Caco-2 (cell line): Measurements from ENCODE around the gene ZNF433. TPM values are rescaled to one million over a fixed set of nuclear protein-coding genes. Genes with fewer than 3 reads are reported as not detected.

ENCODE experiments used
- BruUV-seq: library from RNA; stranded (reverse); fragments of 400-500 nt; replicated peaks from 2 replicates; lab custom pipeline; 2021; lab: Mats Ljungman, UMichigan
- CTCF ChIA-PET: fragments of 300-600 bp; sonication (Branson Sonifier 250); formaldehyde crosslinking; loops from one replicate; lab custom pipeline; 2022; ENCODE audit warnings: antibody characterized with exemption; lab: Charles Lee
- POLR2A ChIA-PET: fragments of 300-600 bp; sonication (Branson Sonifier 250); formaldehyde crosslinking; loops from one replicate; lab custom pipeline; 2022; ENCODE audit warnings: antibody characterized with exemption; lab: Charles Lee
- DNase-seq, 2 experiments: peaks; one replicate each; pipeline versions ENCODE4 v3.0.0 to v3.0.0-alpha.2; 2020 to 2022
- H3K27me3 ChIP-seq: replicated peaks from 2 replicates; pipeline ENCODE4 v1.6.0; 2011; ENCODE audit warnings: low read length; ENCODE audit not compliant: control insufficient read depth, insufficient read depth
- H3K36me3 ChIP-seq: 2 replicates; pipeline ENCODE4 v1.5.1; 2011; ENCODE audit warnings: low read length; ENCODE audit not compliant: control insufficient read depth, insufficient read depth
- H3K4me1 ChIP-seq: fragments of 250-450 bp; sonication (Bioruptor Pico); 2 replicates; pipeline ENCODE4 v1.5.1; 2020; ENCODE audit warnings: mild to moderate bottlenecking
- H3K4me3 ChIP-seq: 2 replicates; pipeline ENCODE4 v1.5.1; 2011; ENCODE audit warnings: low read depth, mild to moderate bottlenecking, control low read depth, low read length
- H3K9me3 ChIP-seq: fragments of 250-450 bp; sonication (Bioruptor Pico); 2 replicates; pipeline ENCODE4 v1.5.1; 2020; ENCODE audit warnings: mild to moderate bottlenecking, moderate library complexity
- H3K27ac Mint-ChIP-seq: one replicate; pipeline ENCODE4 v1.8.0; 2022; ENCODE audit warnings: mixed read lengths; ENCODE audit not compliant: unreplicated experiment
- H3K27me3 Mint-ChIP-seq: one replicate; pipeline ENCODE4 v1.8.0; 2022; ENCODE audit warnings: mixed read lengths; ENCODE audit not compliant: insufficient read depth, unreplicated experiment
- H3K36me3 Mint-ChIP-seq: one replicate; pipeline ENCODE4 v1.8.0; 2022; ENCODE audit warnings: mild to moderate bottlenecking, mixed read lengths; ENCODE audit not compliant: insufficient read depth, unreplicated experiment
- H3K4me1 Mint-ChIP-seq: one replicate; pipeline ENCODE4 v1.8.0; 2022; ENCODE audit warnings: low read depth, mixed read lengths; ENCODE audit not compliant: unreplicated experiment
- H3K4me3 Mint-ChIP-seq: one replicate; pipeline ENCODE4 v1.8.0; 2022; ENCODE audit warnings: mild to moderate bottlenecking, moderate library complexity, mixed read lengths; ENCODE audit not compliant: unreplicated experiment
- H3K9me3 Mint-ChIP-seq: one replicate; pipeline ENCODE4 v1.8.0; 2022; ENCODE audit warnings: mixed read lengths; ENCODE audit not compliant: unreplicated experiment
- CTCF ChIP-seq, 2 experiments: fragments of 200-600 bp in 1 of 2; IDR thresholded peaks; 1 replicate in 1 of 2; 2 replicates in 1 of 2; pipeline versions ENCODE4 v1.5.1 to v1.8.0; 2011 to 2022; ENCODE audit warnings: antibody characterized with exemption in 1 of 2, control low read depth in 1 of 2, inconsistent platforms in 1 of 2, low read depth in 1 of 2, low read length in 1 of 2, mild to moderate bottlenecking in 1 of 2, moderate library complexity in 1 of 2; ENCODE audit not compliant: insufficient read depth in 1 of 2, severe bottlenecking in 1 of 2, unreplicated experiment in 1 of 2
- intact Hi-C: fragments of 100-400 bp; cut with micrococcal nuclease; formaldehyde crosslinking; loops from one replicate; pipeline ENCODE4 v1.10.0; 2022; ENCODE audit not compliant: unreplicated experiment
- total RNA-seq: library from RNA; stranded (reverse); gene quantifications from 2 replicates; pipeline ENCODE4 v1.2.3, GENCODE V29; 2022

The ZNF433 gene
- total RNA-seq, 1 experiment from 2014 or later: 0.75 TPM

- Mint-ChIP-seq H3K36me3 (no peaks in the 10 kb centered on the region), H3K9me3 (no peaks in the 10 kb centered on the region), H3K4me3 (no peak overlapping the region), H3K27me3 (no peaks in the 10 kb centered on the region), H3K4me1 (peaks cover 8% of the 10 kb centered on the region), H3K27ac (no peak overlapping the region)
- Histone ChIP-seq H3K36me3 (no peaks in the 10 kb centered on the region), H3K4me3 (no peak overlapping the region), H3K4me1 (no peaks in the 10 kb centered on the region), H3K27me3 (no peaks in the 10 kb centered on the region), H3K9me3 (peaks cover 14% of the 10 kb centered on the region; the same call in 1 of the 2 replicates)
- BruUV-seq: no TSS peak
- no peak for DNase-seq
- CTCF ChIA-PET: interaction anchor here (0.9 kb wide), 1 partner anchor 187 kb away, joined by 3 read pairs; the partner anchor contains the start of gene ZNF491
- POLR2A ChIA-PET: no interaction called here
- intact Hi-C loops: no loop called here
- TF ChIP-seq CTCF (IDR thresholded peaks at IDR 0.05; ENCODE audit: insufficient read depth in 1 of 2, low read depth in 1 of 2, low read length in 1 of 2, severe bottlenecking in 1 of 2, unreplicated experiment in 1 of 2): no peak
Observed at GRCh38 chr19:11984986-11985385, 50.5 kb downstream of the ZNF433 start.

- no peak for DNase-seq
- Mint-ChIP-seq H3K4me1 (no peaks in the 10 kb centered on the region), H3K27ac (no peak overlapping the region), H3K36me3 (no peaks in the 10 kb centered on the region), H3K4me3 (no peak overlapping the region), H3K27me3 (no peaks in the 10 kb centered on the region), H3K9me3 (no peaks in the 10 kb centered on the region)
- BruUV-seq: no TSS peak
- Histone ChIP-seq H3K4me1 (no peaks in the 10 kb centered on the region), H3K4me3 (no peak overlapping the region), H3K9me3 (peaks cover 18% of the 10 kb centered on the region), H3K27me3 (no peaks in the 10 kb centered on the region), H3K36me3 (no peaks in the 10 kb centered on the region)
- no peak for TF ChIP-seq CTCF (IDR thresholded peaks at IDR 0.05; ENCODE audit: insufficient read depth in 1 of 2, low read depth in 1 of 2, low read length in 1 of 2, severe bottlenecking in 1 of 2, unreplicated experiment in 1 of 2)
- ChIA-PET CTCF (no interaction called here), POLR2A (no interaction called here)
- intact Hi-C loops: no loop called here
Observed at GRCh38 chr19:11982526-11982925, 53.0 kb downstream of the ZNF433 start.

GRCh38 chr19:11979527-11979926 is 56.0 kb downstream of the ZNF433 start:
- ChIA-PET CTCF (no interaction called here), POLR2A (no interaction called here)
- H3K4me3 ChIP-seq: no peak overlapping the region
- H3K36me3 ChIP-seq: no peaks in the 10 kb centered on the region
- no peaks in the 10 kb centered on the region for H3K4me1 Mint-ChIP-seq
- no peak overlapping the region for H3K4me3 Mint-ChIP-seq
- H3K36me3 Mint-ChIP-seq: peaks cover 6% of the 10 kb centered on the region
- intact Hi-C loops: no loop called here
- no peaks in the 10 kb centered on the region for H3K9me3 Mint-ChIP-seq
- H3K27me3 ChIP-seq: no peaks in the 10 kb centered on the region
- no peaks in the 10 kb centered on the region for H3K4me1 ChIP-seq
- no peak for DNase-seq
- H3K27ac Mint-ChIP-seq: no peak overlapping the region
- peaks cover 14% of the 10 kb centered on the region for H3K9me3 ChIP-seq
- BruUV-seq: no TSS peak
- no peak for TF ChIP-seq CTCF (IDR thresholded peaks at IDR 0.05; ENCODE audit: insufficient read depth in 1 of 2, low read depth in 1 of 2, low read length in 1 of 2, severe bottlenecking in 1 of 2, unreplicated experiment in 1 of 2)
- H3K27me3 Mint-ChIP-seq: no peaks in the 10 kb centered on the region
